HL-60 (cell line): ENCODE results near the gene DBNL.

Experiments used
- DNase-seq, 2 experiments: peaks; one replicate each; pipeline ENCODE4 v3.0.0-alpha.2; 2010 to 2020; ENCODE audit warnings: low read depth in 1 of 2, low spot score in 1 of 2
- H3K27ac ChIP-seq: fragments of 250-450 bp; sonication (Bioruptor Pico); replicated peaks from 2 replicates; pipeline ENCODE4 v1.5.1; 2020; ENCODE audit warnings: mild to moderate bottlenecking, moderate library complexity
- H3K27me3 ChIP-seq: fragments of 250-450 bp; sonication (Bioruptor Pico); 2 replicates; pipeline ENCODE4 v1.5.1; 2021; ENCODE audit warnings: mild to moderate bottlenecking, moderate library complexity; ENCODE audit not compliant: insufficient read depth, poor library complexity, severe bottlenecking
- H3K4me3 ChIP-seq: replicated peaks from 2 replicates; pipeline ENCODE4 v1.5.1; 2011; ENCODE audit warnings: mild to moderate bottlenecking, control low read depth, low read length; ENCODE audit not compliant: insufficient read depth
- CTCF ChIP-seq: IDR thresholded peaks from one replicate; pipeline ENCODE4 v1.5.1; 2011; ENCODE audit warnings: low read length, control low read depth, inconsistent platforms; ENCODE audit not compliant: insufficient read depth
- GABPA ChIP-seq: IDR thresholded peaks from 2 replicates; pipeline ENCODE4 v1.6.1; 2012; ENCODE audit warnings: low read depth
- POLR2AphosphoS5 ChIP-seq: IDR thresholded peaks from 2 replicates; pipeline ENCODE4 v1.6.1; 2012; ENCODE audit warnings: low read depth
- REST ChIP-seq: IDR thresholded peaks from 2 replicates; pipeline ENCODE4 v1.6.1; 2012; ENCODE audit warnings: low read depth; ENCODE audit not compliant: insufficient replicate concordance
- SPI1 ChIP-seq: IDR thresholded peaks from 2 replicates; pipeline ENCODE4 v1.6.1; 2012; ENCODE audit warnings: low read depth, mild to moderate bottlenecking, borderline replicate concordance

DBNL gene

DNA sequence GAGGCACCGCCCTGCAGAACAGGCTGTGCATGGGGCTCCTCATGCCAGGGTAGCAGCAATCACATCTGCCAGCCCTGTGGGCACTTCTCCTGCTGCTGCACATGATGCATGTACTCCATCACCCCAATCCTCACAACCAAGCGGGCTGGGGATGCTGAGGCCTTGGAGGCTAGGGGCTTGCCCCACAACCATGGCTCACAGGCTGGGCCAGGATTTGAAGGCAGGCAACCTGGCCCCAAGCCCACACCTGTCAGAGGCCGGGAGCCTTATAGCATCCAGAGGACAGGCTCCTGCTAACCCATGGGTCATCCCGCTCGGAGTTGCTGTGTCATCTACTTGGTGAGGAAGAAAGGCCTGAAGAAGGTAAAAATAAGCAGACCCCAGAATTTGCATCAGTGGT is 35.6 kb downstream of the DBNL start:
- H3K27ac ChIP-seq, result no peak overlapping the region
- no peak for DNase-seq
- H3K27me3 ChIP-seq, result no peaks in the 10 kb centered on the region
- no peak overlapping the region for H3K4me3 ChIP-seq
- TF ChIP-seq SPI1 (no peak), CTCF (no peak), REST (no peak), GABPA (no peak), POLR2AphosphoS5 (no peak)

DNA sequence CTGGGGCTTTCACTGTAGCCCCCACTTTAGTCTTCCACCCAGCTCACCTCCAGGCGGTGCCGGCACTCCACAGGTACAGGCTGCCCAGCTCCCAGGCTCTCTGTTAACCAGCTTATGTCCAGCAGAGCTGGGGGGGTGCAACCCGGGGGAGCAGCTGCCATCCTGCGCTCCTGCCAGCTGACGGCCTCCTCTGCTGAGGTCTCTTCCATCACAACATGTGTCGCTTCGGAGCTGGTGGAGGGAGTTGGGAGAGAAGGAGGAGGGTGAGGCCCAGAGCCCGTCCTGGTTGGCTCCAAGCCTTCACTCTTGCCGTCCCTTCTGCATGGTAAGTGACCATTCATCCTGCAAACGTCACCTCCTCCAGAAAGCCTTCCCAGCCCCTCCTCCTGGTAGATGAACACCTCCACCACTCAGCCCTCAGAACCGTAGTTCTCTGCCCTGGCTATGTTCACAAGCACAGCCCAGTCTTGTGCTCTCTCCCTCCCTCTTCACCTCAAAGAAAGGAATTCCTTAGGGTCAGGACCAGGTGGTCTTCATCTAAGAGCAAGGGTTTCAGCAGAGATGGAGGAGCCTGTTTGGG is 36.3 kb downstream of the DBNL start:
- no peak overlapping the region; the same call in 1 of the 2 replicates for H3K4me3 ChIP-seq

More for the DNA sequence above, 36.3 kb downstream of the DBNL start:
- no peaks in the 10 kb centered on the region for H3K27me3 ChIP-seq
- no peak for DNase-seq
- TF ChIP-seq POLR2AphosphoS5 (no peak), SPI1 (no peak), CTCF (no peak), REST (no peak), GABPA (no peak)
- H3K27ac ChIP-seq, result peak overlapping the region; percentile 81
